H1 (cell line): ENCODE data around the gene OTUB1. TPM values are rescaled to one million over a fixed set of nuclear protein-coding genes. Genes with fewer than 3 reads are reported as not detected.

Source experiments
- GABPA ChIP-seq: IDR thresholded peaks from 2 replicates; pipeline ENCODE4 v1.6.1; 2011; ENCODE audit warnings: mild to moderate bottlenecking, low read length, moderate library complexity, borderline replicate concordance; ENCODE audit not compliant: insufficient read depth
- RAD21 ChIP-seq, 2 experiments: IDR thresholded peaks in 1 of 2; conservative IDR thresholded peaks in 1 of 2; 2 replicates each; pipeline ENCODE4 v1.6.1; 2011; ENCODE audit warnings: low read depth in 2 of 2, low read length in 2 of 2, improper control_type of control experiment in 1 of 2, inconsistent platforms in 1 of 2, mild to moderate bottlenecking in 1 of 2, moderate library complexity in 1 of 2
- polyA plus RNA-seq, 7 experiments: library from polyadenylated mRNA; depleted of rRNA in 3 of 7; stranded (reverse) in 5 of 7; unstranded in 2 of 7; fragments of >200 nt in 5 of 7; fragments of 200-250 nt in 2 of 7; gene quantifications; 1 replicate in 5 of 7; 2 replicates in 1 of 7; 4 replicates in 1 of 7; pipeline versions ENCODE4 v1.2.1 to v1.2.3, GENCODE V29; 2011 to 2013; ENCODE audit warnings: missing spikeins in 2 of 7, mixed read lengths in 2 of 7
- total RNA-seq: library from RNA; stranded (reverse); fragmentation: NEBNext Ultra II Directional; extraction: Animal tissue kit (Norgen Biotek cat#: 25700); gene quantifications from 2 replicates; pipeline ENCODE4 v1.2.1, GENCODE V29; 2021

The OTUB1 gene
- total and polyA plus RNA-seq, 2 of the 8 experiments (the other 6 are each of a cell fraction or from before 2014, with no cell fraction given) = 110 to 274 TPM

- peak; percentile 38 to 45 for TF ChIP-seq RAD21 (IDR thresholded peaks at IDR 0.05 in 1 of 2, conservative IDR thresholded peaks at IDR 0.05 in 1 of 2; ENCODE audit: low read depth in 2 of 2, low read length in 2 of 2)
- TF ChIP-seq GABPA = peak; percentile 36; the same call in 1 of the 2 replicates
These were observed 12.5 kb downstream of the OTUB1 start (continued) for GRCh38 chr11:63998558-63999348.
